HepG2 (cell line): Measurements from ENCODE around the gene ANKZF1. TPM values are rescaled to one million over a fixed set of nuclear protein-coding genes. Genes with fewer than 3 reads are reported as not detected.

Source experiments
- ARNT2 ChIP-seq: sonication (generic); formaldehyde crosslinking; IDR thresholded peaks from 2 replicates; pipeline ENCODE4 v1.8.0; 2022; ENCODE audit warnings: mild to moderate bottlenecking, low read depth, missing genetic modification reagents, moderate library complexity
- HBP1 ChIP-seq: IDR thresholded peaks from 2 replicates; pipeline ENCODE4 v1.6.1; 2016; ENCODE audit warnings: low read depth, control low read depth
- HNRNPL ChIP-seq: fragments of 200-400 bp; formaldehyde crosslinking; IDR thresholded peaks from 2 replicates; pipeline ENCODE4 v1.6.1; 2017; ENCODE audit warnings: mild to moderate bottlenecking, low read depth, low read length
- IKZF5 ChIP-seq: IDR thresholded peaks from 2 replicates; pipeline ENCODE4 v1.6.1; 2018; ENCODE audit warnings: missing genetic modification reagents, mild to moderate bottlenecking, missing compliant biosample characterization
- KLF11 ChIP-seq: IDR thresholded peaks from 2 replicates; pipeline ENCODE4 v1.6.1; 2016; ENCODE audit warnings: missing compliant biosample characterization
- NFE2L2 ChIP-seq: fragments of 150-350 bp; IDR thresholded peaks from 2 replicates; pipeline ENCODE4 v1.6.1; 2014; ENCODE audit warnings: low read length
- PAXIP1 ChIP-seq: sonication (generic); formaldehyde crosslinking; conservative IDR thresholded peaks from 2 replicates; pipeline ENCODE4 v1.4.0; 2020; ENCODE audit warnings: mild to moderate bottlenecking, missing genetic modification reagents, moderate library complexity
- TAF15 ChIP-seq: fragments of 200-400 bp; formaldehyde crosslinking; IDR thresholded peaks from one replicate; pipeline ENCODE4 v1.6.1; 2018; ENCODE audit warnings: mild to moderate bottlenecking, low read depth, low read length; ENCODE audit not compliant: poor library complexity, severe bottlenecking
- ZFP36L1 ChIP-seq: sonication (generic); formaldehyde crosslinking; IDR thresholded peaks from 2 replicates; pipeline ENCODE4 v1.8.0; 2022; ENCODE audit warnings: mild to moderate bottlenecking, missing genetic modification reagents, moderate library complexity
- ZNF121 ChIP-seq: sonication (generic); formaldehyde crosslinking; IDR thresholded peaks from 2 replicates; pipeline ENCODE4 v1.5.0; 2020; ENCODE audit warnings: mild to moderate bottlenecking, missing genetic modification reagents
- ZNF24 ChIP-seq: fragments of 450-650 bp; IDR thresholded peaks from 2 replicates; pipeline ENCODE4 v1.6.1; 2017; ENCODE audit warnings: antibody characterized with exemption, mild to moderate bottlenecking
- ZNF343 ChIP-seq: sonication (generic); formaldehyde crosslinking; IDR thresholded peaks from 2 replicates; pipeline ENCODE4 v1.4.0; 2020; ENCODE audit warnings: mild to moderate bottlenecking, missing genetic modification reagents
- ZNF460 ChIP-seq: sonication (generic); formaldehyde crosslinking; IDR thresholded peaks from 2 replicates; pipeline ENCODE4 v1.5.1; 2020; ENCODE audit warnings: missing genetic modification reagents, mild to moderate bottlenecking, borderline replicate concordance
- ZNF772 ChIP-seq: sonication (generic); formaldehyde crosslinking; IDR thresholded peaks from 2 replicates; pipeline ENCODE4 v1.5.0; 2020; ENCODE audit warnings: mild to moderate bottlenecking, missing genetic modification reagents
- polyA plus RNA-seq, 8 experiments: library from polyadenylated mRNA; depleted of rRNA in 3 of 8; stranded (reverse) in 7 of 8; unstranded in 1 of 8; fragments of >200 nt; fragmentation: Illumina TruSeq in 4 of 8; extraction: Trizol in 4 of 8; gene quantifications; 2 replicates each; pipeline versions ENCODE4 v1.2.1 to v1.2.3, GENCODE V29; 2011 to 2016; ENCODE audit warnings: low read depth in 4 of 8, missing spikeins in 1 of 8, mixed read lengths in 1 of 8; ENCODE audit not compliant: insufficient read depth in 1 of 8
- total RNA-seq, 5 experiments: library from RNA; depleted of rRNA; stranded (reverse); fragments of >200 nt; fragmentation: Illumina TruSeq; extraction: Trizol; gene quantifications; 2 replicates each; pipeline ENCODE4 v1.2.3, GENCODE V29; 2016; ENCODE audit warnings: low read depth in 1 of 5
- TF ChIP-seq, protein P1 (sequence below): sonication (generic); formaldehyde crosslinking; IDR thresholded peaks from 2 replicates; pipeline ENCODE4 v1.4.0; 2020; ENCODE audit warnings: mild to moderate bottlenecking, missing genetic modification reagents, borderline replicate concordance
- TF ChIP-seq, protein P2 (sequence below): sonication (generic); formaldehyde crosslinking; conservative IDR thresholded peaks from 2 replicates; pipeline ENCODE4 v1.5.0; 2020; ENCODE audit warnings: missing genetic modification reagents

The ANKZF1 gene
- total and polyA plus RNA-seq, 2 of the 13 experiments (the other 11 are each of a cell fraction or from before 2014, with no cell fraction given): 25.3 to 128 TPM

GRCh38 chr2:219206328-219207133, 23.1 kb upstream of the ANKZF1 start, which contains the start of gene ZFAND2B (continued):
- TF ChIP-seq, protein P1, sequence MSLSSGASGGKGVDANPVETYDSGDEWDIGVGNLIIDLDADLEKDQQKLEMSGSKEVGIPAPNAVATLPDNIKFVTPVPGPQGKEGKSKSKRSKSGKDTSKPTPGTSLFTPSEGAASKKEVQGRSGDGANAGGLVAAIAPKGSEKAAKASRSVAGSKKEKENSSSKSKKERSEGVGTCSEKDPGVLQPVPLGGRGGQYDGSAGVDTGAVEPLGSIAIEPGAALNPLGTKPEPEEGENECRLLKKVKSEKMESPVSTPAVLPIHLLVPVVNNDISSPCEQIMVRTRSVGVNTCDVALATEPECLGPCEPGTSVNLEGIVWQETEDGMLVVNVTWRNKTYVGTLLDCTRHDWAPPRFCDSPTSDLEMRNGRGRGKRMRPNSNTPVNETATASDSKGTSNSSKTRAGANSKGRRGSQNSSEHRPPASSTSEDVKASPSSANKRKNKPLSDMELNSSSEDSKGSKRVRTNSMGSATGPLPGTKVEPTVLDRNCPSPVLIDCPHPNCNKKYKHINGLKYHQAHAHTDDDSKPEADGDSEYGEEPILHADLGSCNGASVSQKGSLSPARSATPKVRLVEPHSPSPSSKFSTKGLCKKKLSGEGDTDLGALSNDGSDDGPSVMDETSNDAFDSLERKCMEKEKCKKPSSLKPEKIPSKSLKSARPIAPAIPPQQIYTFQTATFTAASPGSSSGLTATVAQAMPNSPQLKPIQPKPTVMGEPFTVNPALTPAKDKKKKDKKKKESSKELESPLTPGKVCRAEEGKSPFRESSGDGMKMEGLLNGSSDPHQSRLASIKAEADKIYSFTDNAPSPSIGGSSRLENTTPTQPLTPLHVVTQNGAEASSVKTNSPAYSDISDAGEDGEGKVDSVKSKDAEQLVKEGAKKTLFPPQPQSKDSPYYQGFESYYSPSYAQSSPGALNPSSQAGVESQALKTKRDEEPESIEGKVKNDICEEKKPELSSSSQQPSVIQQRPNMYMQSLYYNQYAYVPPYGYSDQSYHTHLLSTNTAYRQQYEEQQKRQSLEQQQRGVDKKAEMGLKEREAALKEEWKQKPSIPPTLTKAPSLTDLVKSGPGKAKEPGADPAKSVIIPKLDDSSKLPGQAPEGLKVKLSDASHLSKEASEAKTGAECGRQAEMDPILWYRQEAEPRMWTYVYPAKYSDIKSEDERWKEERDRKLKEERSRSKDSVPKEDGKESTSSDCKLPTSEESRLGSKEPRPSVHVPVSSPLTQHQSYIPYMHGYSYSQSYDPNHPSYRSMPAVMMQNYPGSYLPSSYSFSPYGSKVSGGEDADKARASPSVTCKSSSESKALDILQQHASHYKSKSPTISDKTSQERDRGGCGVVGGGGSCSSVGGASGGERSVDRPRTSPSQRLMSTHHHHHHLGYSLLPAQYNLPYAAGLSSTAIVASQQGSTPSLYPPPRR (CRISPR knock-in tag): no peak
- TF ChIP-seq ZNF772 (CRISPR knock-in tag): no peak; the same call in 1 of the 2 replicates
- peak; percentile 75; the same call in 1 of the 2 replicates for TF ChIP-seq HBP1 (CRISPR knock-in tag)
- no peak for TF ChIP-seq ZNF24
- peak; percentile 73 for TF ChIP-seq PAXIP1 (CRISPR knock-in tag)
- TF ChIP-seq ZNF343: peak; percentile 63; the same call in 1 of the 2 replicates
- peak; percentile 33 for TF ChIP-seq TAF15
- TF ChIP-seq, protein P2, sequence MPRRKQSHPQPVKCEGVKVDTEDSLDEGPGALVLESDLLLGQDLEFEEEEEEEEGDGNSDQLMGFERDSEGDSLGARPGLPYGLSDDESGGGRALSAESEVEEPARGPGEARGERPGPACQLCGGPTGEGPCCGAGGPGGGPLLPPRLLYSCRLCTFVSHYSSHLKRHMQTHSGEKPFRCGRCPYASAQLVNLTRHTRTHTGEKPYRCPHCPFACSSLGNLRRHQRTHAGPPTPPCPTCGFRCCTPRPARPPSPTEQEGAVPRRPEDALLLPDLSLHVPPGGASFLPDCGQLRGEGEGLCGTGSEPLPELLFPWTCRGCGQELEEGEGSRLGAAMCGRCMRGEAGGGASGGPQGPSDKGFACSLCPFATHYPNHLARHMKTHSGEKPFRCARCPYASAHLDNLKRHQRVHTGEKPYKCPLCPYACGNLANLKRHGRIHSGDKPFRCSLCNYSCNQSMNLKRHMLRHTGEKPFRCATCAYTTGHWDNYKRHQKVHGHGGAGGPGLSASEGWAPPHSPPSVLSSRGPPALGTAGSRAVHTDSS (CRISPR knock-in tag): no peak
- peak; percentile 83; the same call in 1 of the 2 replicates for TF ChIP-seq IKZF5 (CRISPR knock-in tag)
- TF ChIP-seq NFE2L2: no peak
- no peak; the same call in 1 of the 2 replicates for TF ChIP-seq KLF11
- TF ChIP-seq ZNF460: no peak; the same call in 1 of the 2 replicates
- peak; percentile 43; the same call in 1 of the 2 replicates for TF ChIP-seq HNRNPL
- TF ChIP-seq ZNF121 (CRISPR knock-in tag): peak; percentile 73
- no peak for TF ChIP-seq ZFP36L1 (CRISPR knock-in tag)
- peak; percentile 97 for TF ChIP-seq ARNT2 (CRISPR knock-in tag)
